ENCODE data around the gene ENC1.

The ENC1 gene

GRCh38 chr5:74655206-74655605 lies 14.7 kb upstream of the ENC1 start:
- DNase-seq, result no peak

GRCh38 chr5:74653991-74654390 lies 13.5 kb upstream of the ENC1 start:
- DNase-seq, result no peak

GRCh38 chr5:74652576-74652975 lies 12.0 kb upstream of the ENC1 start:
- DNase-seq, result no peak

GRCh38 chr5:74651710-74652109 lies 11.2 kb upstream of the ENC1 start:
- DNase-seq, result no peak

- no peak for DNase-seq
Observed at GRCh38 chr5:74649421-74649973, 9.0 kb upstream of the ENC1 start.

- DNase-seq, result peak; percentile 52 to 59
Observed at GRCh38 chr5:74648835-74649293, 8.3 kb upstream of the ENC1 start.

- no peak for DNase-seq
Observed at GRCh38 chr5:74647096-74647495, 6.6 kb upstream of the ENC1 start.

- DNase-seq, result no peak
Observed at GRCh38 chr5:74643111-74643562, 2.6 kb upstream of the ENC1 start.

GRCh38 chr5:74642543-74642863 lies 2.0 kb upstream of the ENC1 start:
- DNase-seq, result no peak

- no peak for DNase-seq
Observed at GRCh38 chr5:74641735-74642542, 1.4 kb upstream of the ENC1 start.

- no peak for DNase-seq
Observed at GRCh38 chr5:74640954-74641734, 616 bp upstream of the ENC1 start.

- DNase-seq, result peak; percentile 28 to 52
Observed at GRCh38 chr5:74639807-74640449, 600 bp downstream of the ENC1 start.

- no peak for DNase-seq
Observed at GRCh38 chr5:74638970-74639806, 1.3 kb downstream of the ENC1 start.

- DNase-seq, result no peak
Observed at GRCh38 chr5:74638544-74638969, 2.0 kb downstream of the ENC1 start.

- no peak for DNase-seq
Observed at GRCh38 chr5:74636552-74636951, 4.0 kb downstream of the ENC1 start.

GRCh38 chr5:74636149-74636548 lies 4.4 kb downstream of the ENC1 start:
- DNase-seq, result no peak

- no peak for DNase-seq
Observed at GRCh38 chr5:74634611-74635286, 5.8 kb downstream of the ENC1 start.

- DNase-seq, result no peak
Observed at GRCh38 chr5:74633695-74634094, 6.8 kb downstream of the ENC1 start.

GRCh38 chr5:74632947-74633356 lies 7.6 kb downstream of the ENC1 start:
- DNase-seq, result no peak

- no peak for DNase-seq
Observed at GRCh38 chr5:74631081-74631953, 9.2 kb downstream of the ENC1 start.
